DND-41 (cell line): Measurements from ENCODE around the gene MYEF2.

Experiments used
- ATAC-seq: fragments of 200-7000 bp; cut with Tn5 transposase; 3 replicates; pipeline ENCODE4 v1.9.1; 2021; ENCODE audit warnings: low read depth; ENCODE audit not compliant: insufficient read depth
- DNase-seq: peaks from one replicate; pipeline ENCODE4 v3.0.0-alpha.2; 2020
- H2AFZ ChIP-seq: 2 replicates; pipeline ENCODE4 v1.6.0; 2012; ENCODE audit warnings: low read depth, low read length
- H3K27ac ChIP-seq: 2 replicates; pipeline ENCODE4 v1.5.1; 2012; ENCODE audit warnings: low read length, inconsistent platforms
- H3K27me3 ChIP-seq: fragments of 200-600 bp; sonication (generic); 2 replicates; pipeline ENCODE4 v1.6.0; 2012; ENCODE audit warnings: low read length, mild to moderate bottlenecking, inconsistent platforms; ENCODE audit not compliant: insufficient read depth, poor library complexity
- H3K36me3 ChIP-seq: 2 replicates; pipeline ENCODE4 v1.5.1; 2012; ENCODE audit warnings: low read length, inconsistent platforms; ENCODE audit not compliant: insufficient read depth
- H3K4me1 ChIP-seq: 2 replicates; pipeline ENCODE4 v1.5.1; 2012; ENCODE audit warnings: mild to moderate bottlenecking, low read length; ENCODE audit not compliant: insufficient read depth
- H3K4me2 ChIP-seq: 2 replicates; pipeline ENCODE4 v1.6.0; 2012; ENCODE audit warnings: mild to moderate bottlenecking, moderate library complexity, low read length, inconsistent platforms; ENCODE audit not compliant: insufficient read depth
- H3K4me3 ChIP-seq, 2 experiments: fragments of 200-600 bp in 1 of 2; shearing (Covaris generic) in 1 of 2; 2 replicates each; pipeline ENCODE4 v1.5.1; 2012 to 2016; ENCODE audit warnings: inconsistent platforms in 2 of 2, low read length in 2 of 2, mild to moderate bottlenecking in 2 of 2, low read depth in 1 of 2, moderate library complexity in 1 of 2
- H3K79me2 ChIP-seq: 2 replicates; pipeline ENCODE4 v1.6.0; 2012; ENCODE audit warnings: low read length, inconsistent platforms; ENCODE audit not compliant: insufficient read depth
- H3K9ac ChIP-seq: 2 replicates; pipeline ENCODE4 v1.6.0; 2012; ENCODE audit warnings: low read depth, mild to moderate bottlenecking, inconsistent platforms, low read length, moderate library complexity
- H3K9me3 ChIP-seq: 2 replicates; pipeline ENCODE4 v1.5.1; 2012; ENCODE audit warnings: low read length, moderate library complexity, mild to moderate bottlenecking, inconsistent platforms; ENCODE audit not compliant: insufficient read depth, severe bottlenecking
- H4K20me1 ChIP-seq: 2 replicates; pipeline ENCODE4 v1.6.0; 2012; ENCODE audit warnings: low read length; ENCODE audit not compliant: insufficient read depth
- EZH2 ChIP-seq: IDR thresholded peaks from 3 replicates; pipeline ENCODE4 v1.6.1; 2012; ENCODE audit warnings: borderline replicate concordance, low read depth, mild to moderate bottlenecking, moderate library complexity, low read length, inconsistent platforms; ENCODE audit not compliant: severe bottlenecking
- TF ChIP-seq, protein P1 (sequence below): IDR thresholded peaks from 2 replicates; pipeline ENCODE4 v1.5.1; 2012; ENCODE audit warnings: borderline replicate concordance, low read length, moderate library complexity, mild to moderate bottlenecking; ENCODE audit not compliant: poor library complexity, severe bottlenecking; ENCODE audit errors: extremely low read depth

MYEF2 gene

DNA sequence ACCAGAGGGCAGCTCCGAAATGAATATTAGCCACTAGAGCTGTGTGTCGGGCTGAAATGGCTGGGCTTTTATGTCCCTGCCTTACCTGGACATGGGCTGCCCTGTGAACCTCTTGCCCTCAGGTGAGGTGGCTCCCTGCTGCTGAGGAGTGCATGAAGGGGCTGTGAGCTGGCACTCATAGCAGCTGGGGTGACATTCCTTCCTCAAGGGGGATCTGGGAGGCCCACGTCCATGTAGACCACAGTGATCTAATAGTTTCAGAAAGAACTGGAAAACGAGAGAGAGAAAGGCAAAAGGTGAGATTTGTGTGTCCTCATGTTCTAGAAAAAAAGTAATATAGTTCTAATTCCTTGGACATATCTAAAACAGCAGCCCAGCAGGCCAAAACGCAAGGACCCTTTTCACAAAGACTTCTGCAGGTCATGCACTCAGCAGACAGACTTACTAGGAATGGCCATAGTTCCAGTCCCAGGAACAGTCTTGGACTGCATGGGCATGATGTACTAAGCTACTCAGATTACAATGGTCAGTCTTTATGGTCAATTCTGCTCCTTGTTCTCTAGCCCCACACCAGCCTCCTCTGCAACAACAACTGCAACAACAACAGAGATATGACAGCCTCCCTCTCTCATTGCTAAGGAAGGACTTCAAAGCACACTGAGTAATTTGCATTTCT is 68.1 kb downstream of the MYEF2 start:
- H4K20me1 ChIP-seq, result no peaks in the 10 kb centered on the region
- no peak overlapping the region for H3K4me3 ChIP-seq
- H3K27ac ChIP-seq, result no peak overlapping the region
- no peaks in the 10 kb centered on the region for H3K9me3 ChIP-seq
- ATAC-seq (no peak), DNase-seq (no peak)
- H2AFZ ChIP-seq, result no peak overlapping the region
- no peaks in the 10 kb centered on the region for H3K4me1 ChIP-seq
- TF ChIP-seq, protein P1, sequence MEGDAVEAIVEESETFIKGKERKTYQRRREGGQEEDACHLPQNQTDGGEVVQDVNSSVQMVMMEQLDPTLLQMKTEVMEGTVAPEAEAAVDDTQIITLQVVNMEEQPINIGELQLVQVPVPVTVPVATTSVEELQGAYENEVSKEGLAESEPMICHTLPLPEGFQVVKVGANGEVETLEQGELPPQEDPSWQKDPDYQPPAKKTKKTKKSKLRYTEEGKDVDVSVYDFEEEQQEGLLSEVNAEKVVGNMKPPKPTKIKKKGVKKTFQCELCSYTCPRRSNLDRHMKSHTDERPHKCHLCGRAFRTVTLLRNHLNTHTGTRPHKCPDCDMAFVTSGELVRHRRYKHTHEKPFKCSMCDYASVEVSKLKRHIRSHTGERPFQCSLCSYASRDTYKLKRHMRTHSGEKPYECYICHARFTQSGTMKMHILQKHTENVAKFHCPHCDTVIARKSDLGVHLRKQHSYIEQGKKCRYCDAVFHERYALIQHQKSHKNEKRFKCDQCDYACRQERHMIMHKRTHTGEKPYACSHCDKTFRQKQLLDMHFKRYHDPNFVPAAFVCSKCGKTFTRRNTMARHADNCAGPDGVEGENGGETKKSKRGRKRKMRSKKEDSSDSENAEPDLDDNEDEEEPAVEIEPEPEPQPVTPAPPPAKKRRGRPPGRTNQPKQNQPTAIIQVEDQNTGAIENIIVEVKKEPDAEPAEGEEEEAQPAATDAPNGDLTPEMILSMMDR, result no peak
- TF ChIP-seq EZH2, result no peak
- H3K79me2 ChIP-seq, result no peaks in the 10 kb centered on the region
- no peak overlapping the region for H3K4me2 ChIP-seq
- H3K36me3 ChIP-seq, result no peaks in the 10 kb centered on the region
- H3K27me3 ChIP-seq, result no peaks in the 10 kb centered on the region
- no peak overlapping the region for H3K9ac ChIP-seq

DNA sequence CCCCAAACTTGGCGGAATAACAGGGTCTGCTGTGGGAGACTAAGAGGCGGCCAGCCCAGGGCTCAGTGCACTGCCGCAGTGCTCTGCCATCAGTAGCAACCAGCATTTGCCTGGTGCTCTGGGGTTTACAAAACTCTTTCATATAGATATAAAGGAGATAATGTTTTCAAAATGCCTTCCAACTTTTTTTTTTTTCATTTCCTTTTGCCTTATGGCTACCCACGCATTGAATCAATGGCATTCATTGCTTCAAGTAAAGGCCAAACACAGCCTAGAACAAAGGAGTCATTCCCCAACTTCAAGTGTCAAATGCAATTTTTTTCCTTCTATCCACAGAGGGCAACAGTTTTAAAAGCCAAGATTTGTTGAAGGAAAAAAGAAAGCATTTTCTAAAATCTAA is 68.9 kb downstream of the MYEF2 start:
- Histone ChIP-seq H3K79me2 (no peaks in the 10 kb centered on the region), H4K20me1 (no peaks in the 10 kb centered on the region), H2AFZ (no peak overlapping the region), H3K27ac (no peak overlapping the region), H3K4me3 (no peak overlapping the region), H3K36me3 (no peaks in the 10 kb centered on the region), H3K9ac (no peak overlapping the region), H3K4me1 (no peaks in the 10 kb centered on the region), H3K9me3 (no peaks in the 10 kb centered on the region), H3K4me2 (no peak overlapping the region), H3K27me3 (no peaks in the 10 kb centered on the region)
- ATAC-seq (no peak), DNase-seq (no peak)
- no peak for TF ChIP-seq EZH2
- TF ChIP-seq, protein P1, result no peak

DNA sequence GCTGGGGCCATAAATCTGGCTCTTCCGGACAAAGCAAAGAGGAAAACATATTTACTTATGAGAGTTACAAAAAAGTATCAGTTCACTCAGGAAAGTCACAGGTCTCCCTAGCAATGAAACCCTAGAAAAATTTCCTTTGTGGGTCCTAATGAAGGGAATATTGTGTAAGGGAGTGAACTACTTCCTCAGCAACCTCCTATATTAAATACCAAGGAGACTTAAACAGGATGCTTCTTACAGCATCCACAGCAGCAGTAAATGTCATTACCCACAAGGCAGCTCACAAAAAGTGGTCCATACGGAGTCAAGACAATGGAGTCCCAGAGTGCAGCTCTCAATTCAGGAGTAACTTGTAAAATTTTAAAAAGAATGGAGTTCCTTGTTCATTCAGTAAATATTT is 72.2 kb downstream of the MYEF2 start:
- Histone ChIP-seq H3K36me3 (no peaks in the 10 kb centered on the region), H2AFZ (no peak overlapping the region), H3K27me3 (no peaks in the 10 kb centered on the region), H3K4me1 (no peaks in the 10 kb centered on the region), H3K79me2 (no peaks in the 10 kb centered on the region), H3K4me2 (no peak overlapping the region), H4K20me1 (no peaks in the 10 kb centered on the region), H3K9me3 (no peaks in the 10 kb centered on the region), H3K27ac (no peak overlapping the region), H3K9ac (no peak overlapping the region), H3K4me3 (no peak overlapping the region)
- TF ChIP-seq, protein P1, result no peak
- TF ChIP-seq EZH2, result no peak
- no peak for ATAC-seq
- DNase-seq, result no peak
